Measurements from ENCODE around the gene SMC6.

Gene SMC6

DNA sequence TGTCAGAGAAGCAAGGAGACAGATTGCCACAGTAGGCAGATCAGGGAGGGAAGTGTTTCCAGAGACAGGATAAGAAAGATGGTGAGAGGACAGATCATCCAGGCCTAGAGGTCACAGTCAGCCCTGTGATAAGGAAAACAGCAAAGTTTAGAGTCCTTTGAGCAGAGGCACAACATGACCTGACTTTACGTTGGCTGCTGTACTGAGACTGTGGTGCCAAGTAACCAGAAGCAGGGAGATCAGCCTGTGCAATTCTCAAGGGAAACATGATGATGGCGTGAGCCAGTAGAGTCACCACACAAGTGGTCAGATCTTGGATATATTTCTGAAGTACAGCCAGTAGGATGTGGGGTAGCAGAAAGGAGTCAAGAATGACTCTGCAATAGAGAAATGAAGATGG, 43.7 kb downstream of the SMC6 start:
- no peak for FAIRE-seq

DNA sequence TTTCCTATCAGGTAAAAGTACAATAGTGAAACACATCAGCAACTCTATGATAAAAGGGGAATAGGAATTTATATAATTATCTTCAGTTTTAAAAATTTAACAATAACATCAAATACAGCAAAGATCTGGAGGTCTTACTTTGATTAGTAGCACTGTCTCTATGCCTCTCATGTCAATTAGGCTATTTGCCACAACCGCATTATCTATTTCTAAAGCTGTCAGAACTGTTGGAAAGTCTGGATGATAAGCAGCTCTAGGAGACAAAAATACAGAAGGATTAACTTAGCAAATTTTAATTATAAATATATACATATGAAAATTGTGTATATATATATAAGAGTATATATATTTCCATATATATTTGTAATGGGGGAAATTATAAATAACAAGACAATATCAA, 45.1 kb downstream of the SMC6 start:
- FAIRE-seq, result peak; percentile 34

- FAIRE-seq, result no peak
Measured at GRCh38 chr2:17706845-17707244, 46.8 kb downstream of the SMC6 start.

- FAIRE-seq, result no peak
Measured at GRCh38 chr2:17690776-17691175, 62.8 kb downstream of the SMC6 start.

DNA sequence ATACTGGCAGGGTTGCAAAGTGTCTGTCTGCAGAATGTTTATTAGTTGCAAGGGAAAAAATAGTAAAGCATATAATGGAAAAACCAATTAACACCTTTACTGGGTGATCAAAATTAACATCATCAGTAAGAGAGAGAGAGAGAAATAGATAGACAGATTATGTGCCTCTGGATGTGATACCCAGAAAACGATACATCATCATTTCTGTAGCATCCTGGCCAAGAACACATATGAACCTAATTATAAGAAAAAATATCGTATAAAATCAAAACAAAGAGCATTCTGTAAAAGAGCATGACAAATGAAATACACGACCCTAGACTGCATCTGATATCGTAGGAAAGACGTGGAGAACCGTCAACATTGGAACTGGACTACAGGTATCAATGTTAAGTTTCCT, 64.6 kb downstream of the SMC6 start:
- no peak for FAIRE-seq

GRCh38 chr2:17688600-17688999, 65.0 kb downstream of the SMC6 start:
- FAIRE-seq, result no peak

GRCh38 chr2:17683981-17684380, 69.6 kb downstream of the SMC6 start:
- FAIRE-seq, result no peak

- no peak for FAIRE-seq
Measured at GRCh38 chr2:17682098-17682857, 71.3 kb downstream of the SMC6 start.

DNA sequence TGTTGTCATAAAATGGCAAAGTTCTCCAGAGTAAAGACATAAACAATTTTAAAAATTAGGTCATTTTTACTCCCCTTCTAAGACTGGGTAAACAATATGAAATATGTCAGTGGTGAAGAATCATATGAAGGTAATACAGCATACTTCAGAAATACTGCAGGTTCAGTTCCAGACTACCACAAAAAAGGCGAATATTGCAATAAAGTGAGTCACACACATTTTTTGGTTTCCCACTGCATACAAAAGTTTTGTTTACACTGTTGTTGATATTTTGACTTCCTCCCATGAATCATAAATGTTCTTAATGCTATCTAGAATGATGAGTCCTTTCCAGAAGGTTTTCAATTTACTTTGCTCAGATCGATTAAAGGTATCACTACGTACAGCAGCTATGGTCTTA, 73.5 kb downstream of the SMC6 start:
- FAIRE-seq, result no peak

GRCh38 chr2:17674817-17675216, 78.8 kb downstream of the SMC6 start:
- no peak for FAIRE-seq

- no peak for FAIRE-seq
Measured at GRCh38 chr2:17672583-17673317, 80.9 kb downstream of the SMC6 start.

- FAIRE-seq, result no peak
Measured at GRCh38 chr2:17667898-17668297, 85.7 kb downstream of the SMC6 start.

DNA sequence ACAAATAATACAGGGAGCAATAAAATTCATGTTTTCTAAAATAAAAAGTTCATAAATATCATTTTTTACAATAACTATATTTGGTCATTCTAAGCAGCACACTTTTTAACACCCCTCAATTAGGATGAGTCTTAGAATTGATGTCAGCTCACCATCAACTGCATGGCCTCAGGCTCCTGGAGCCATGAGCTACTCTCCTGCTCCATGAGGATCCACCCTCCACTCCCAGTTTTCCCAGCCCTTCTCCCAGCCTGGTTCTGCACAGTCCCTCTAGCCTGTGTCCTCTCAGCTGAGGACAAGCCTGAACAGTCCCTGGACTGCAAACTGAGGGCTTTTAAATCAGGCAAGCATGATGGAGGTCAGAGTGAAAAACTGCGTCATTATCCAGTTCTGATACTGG, 89.1 kb downstream of the SMC6 start:
- no peak for FAIRE-seq

- FAIRE-seq, result no peak
Measured at GRCh38 chr2:17662723-17663122, 90.9 kb downstream of the SMC6 start.

DNA sequence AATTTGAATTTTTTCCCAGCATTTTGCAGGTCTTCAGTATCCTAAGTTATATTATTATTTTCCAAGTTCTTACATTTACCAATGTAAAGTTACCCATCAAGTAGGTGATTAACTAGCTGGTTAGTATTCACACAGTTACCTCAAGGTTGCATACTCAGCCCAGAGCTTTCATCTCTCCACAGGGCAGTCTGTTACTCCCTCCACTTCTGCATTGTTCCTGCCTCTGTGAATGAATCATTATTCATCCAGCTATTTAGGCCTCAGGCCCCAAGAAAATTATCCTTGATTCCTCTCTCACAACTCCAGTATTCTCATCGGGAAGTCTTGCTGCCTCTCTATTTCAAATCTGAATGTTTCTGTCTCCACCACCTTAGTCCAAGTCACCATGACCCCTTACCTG, 92.2 kb downstream of the SMC6 start:
- FAIRE-seq, result no peak

DNA sequence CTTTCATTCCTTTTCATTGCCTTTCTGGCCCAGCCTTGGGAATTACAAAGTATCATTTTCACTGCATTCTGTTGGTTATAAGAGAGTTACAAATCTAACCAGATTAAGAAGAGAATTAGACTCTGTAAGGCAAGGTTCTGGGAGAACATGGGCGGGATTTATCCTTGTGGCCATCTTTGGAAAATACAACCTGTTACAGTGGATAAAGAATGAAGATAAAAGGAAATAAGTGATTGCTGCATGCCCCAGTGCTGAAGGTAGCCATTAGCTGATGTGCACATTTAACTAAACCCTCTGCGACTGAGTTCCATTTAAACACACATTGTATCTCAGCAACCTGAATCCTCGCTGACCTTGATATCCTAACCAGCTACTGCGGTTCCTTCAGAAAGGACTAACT, 93.4 kb downstream of the SMC6 start:
- FAIRE-seq, result no peak

DNA sequence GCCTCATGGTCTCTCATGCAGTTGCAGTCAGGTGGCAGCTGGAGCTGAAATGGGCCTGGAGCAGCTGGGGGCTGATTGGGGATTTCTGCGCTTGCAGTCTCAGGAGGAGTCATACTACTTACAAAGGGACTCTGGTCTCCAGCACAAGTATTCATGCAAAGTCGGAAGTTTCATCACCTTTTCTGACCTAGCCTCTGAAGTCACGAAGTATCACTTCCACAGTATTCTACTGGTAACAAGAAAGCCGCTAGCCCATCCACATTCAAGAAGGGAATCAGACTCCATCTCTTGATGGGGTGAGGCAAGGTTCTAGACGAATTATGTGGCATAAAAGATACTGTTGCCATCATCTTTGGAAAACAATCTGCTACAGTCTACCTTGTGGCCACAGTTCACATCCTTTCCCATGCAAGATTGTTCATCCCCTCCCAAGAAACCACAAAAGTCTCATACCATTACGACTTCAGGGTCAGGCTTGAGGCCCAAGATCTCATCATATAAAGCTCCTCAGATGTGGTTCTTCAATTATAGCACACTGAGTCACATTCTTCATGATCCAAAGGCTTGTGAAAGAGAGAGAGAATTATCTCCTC, 95.3 kb downstream of the SMC6 start:
- FAIRE-seq, result no peak

DNA sequence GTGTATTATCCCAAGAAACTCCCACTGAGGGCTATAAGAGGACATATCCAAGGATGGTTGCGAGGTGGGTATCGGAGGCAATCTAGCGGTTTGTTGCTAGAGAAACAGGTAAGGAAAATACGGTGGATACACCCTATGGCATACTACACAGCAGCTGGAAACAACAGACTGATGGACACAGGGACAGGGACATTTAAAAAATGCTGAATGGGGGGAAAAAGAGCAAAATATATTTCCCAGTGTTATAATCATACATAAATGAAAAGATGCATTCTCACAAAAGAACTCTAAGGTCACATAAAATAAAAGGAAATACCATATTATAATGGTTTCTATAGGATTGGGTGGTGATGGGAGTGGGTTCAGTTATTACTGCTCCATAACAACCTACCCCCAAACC, 95.9 kb downstream of the SMC6 start:
- no peak for FAIRE-seq

DNA sequence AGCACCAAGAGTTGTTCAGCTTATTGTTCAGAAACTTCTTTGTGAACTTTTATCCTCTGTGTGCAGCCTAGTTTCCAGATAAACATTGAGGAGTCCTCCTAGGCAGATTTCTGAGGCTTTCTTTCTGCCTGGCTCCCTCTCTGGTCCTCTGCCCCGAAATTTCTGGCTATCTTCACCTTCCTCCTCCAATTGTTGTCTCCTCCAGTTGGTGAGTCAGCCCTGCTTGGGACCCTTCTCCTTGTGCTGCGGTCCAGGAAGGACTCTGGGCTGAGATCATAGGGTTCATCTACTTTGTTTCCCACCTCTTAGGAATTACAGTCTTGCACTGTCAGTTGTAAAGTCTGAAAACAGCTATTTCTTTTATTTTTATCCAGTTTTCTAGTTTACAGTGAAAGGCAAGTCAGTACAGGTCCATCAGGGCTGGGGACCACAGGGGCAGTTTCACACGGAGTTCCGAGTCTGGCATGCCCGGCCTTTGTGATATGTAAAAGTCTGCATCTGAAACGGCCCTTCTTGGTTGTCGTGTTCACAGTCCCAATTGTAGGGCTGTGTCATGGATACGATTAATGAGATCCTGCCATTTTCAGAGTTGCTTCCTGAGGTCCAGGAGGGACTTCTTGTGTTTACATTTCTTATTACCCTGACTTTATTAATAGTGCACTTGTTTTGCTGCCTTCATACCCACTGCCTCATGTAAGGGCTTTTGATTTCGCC, 100.8 kb downstream of the SMC6 start:
- FAIRE-seq, result no peak

GRCh38 chr2:17649026-17649425, 104.6 kb downstream of the SMC6 start:
- FAIRE-seq, result no peak

GRCh38 chr2:17648581-17648980, 105.0 kb downstream of the SMC6 start:
- no peak for FAIRE-seq

DNA sequence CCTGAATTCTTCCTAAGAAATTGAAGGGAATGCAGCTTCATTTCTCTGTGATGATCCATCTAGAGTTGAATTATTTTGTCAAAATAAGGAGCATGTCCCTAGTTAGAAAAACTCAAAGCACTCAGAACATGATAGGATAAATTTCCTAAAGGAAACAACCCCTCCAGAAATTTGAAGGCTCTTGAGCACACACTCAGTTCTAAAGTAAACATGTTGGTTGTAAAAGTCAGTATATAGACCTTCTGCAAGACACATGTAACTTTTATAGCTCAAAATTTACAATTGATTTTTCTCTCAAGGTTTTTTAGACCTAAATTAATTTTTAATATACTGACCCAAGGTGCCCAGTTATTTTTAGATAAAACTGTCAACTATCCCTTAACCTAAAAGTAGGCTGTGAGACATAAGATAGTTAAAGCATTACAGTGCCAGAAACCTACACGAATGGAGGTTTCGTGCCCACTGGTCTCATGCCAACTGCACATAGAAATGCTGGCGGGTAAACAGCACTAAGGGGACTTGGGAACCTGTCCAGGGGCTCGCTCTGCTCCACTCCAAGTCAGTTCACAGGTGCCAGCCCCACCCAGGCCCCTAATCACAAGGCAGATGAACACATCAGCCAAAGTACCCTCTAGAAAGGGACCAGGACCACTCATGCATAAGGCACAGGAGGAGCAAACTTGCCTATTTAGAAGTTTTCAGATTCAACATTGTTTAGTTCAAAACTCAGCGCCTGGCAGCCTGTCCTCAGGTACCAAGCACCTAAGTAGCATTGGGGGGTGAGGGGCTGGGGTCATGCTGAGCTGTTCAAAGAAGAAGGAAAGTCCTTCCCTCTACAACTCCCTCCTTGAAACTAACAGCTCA, 106.5 kb downstream of the SMC6 start:
- FAIRE-seq, result no peak

All from A204.1 (cell line).